Measurements from ENCODE around the gene CTDP1.

Gene CTDP1

DNA sequence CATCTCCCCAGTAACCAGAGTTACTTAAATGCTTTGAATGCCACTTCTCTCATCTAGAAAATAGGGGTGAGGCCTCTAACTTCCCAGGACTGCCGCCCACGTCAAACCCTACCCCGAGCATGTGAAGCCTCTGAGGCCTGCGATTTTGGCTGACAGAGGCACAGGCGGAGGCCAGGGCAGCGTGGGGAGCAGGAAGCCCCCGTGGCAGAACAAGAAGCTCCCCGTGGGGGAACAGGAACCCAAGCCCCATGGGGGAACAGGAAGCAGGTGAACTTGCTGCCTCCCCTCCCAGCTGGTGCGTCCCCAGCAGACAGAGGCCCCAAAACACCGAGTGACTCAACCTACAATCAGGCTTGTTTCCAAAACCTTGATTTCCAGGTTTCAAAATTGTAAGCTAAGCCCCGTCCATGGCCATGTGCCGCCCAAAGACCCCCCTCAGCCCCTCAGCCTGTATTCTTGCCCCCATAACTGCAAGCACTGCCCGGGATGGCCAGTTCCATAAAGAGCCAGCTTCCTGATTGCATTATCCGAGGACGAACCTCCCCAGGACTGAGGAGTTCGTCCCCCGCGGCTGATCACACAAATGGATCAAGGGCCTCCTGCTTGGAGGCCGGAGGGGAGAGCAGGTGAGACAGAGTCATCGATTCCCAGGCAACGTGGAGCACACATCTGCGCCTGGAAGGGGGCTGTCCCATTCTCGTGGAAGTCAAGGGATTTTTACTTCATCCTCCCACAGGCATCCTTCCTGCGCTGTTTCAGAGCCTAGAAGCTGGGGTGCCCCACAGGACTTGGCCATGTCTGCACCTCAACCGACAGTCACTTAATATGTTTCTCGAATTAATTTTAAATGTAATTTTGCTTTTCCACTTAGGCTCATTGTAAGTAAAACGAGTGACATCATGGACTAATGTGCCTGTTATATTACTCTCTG, 36.3 kb upstream of the CTDP1 start:
- no peak for DNase-seq (ENCODE audit: low read depth in 3 of 3)

DNA sequence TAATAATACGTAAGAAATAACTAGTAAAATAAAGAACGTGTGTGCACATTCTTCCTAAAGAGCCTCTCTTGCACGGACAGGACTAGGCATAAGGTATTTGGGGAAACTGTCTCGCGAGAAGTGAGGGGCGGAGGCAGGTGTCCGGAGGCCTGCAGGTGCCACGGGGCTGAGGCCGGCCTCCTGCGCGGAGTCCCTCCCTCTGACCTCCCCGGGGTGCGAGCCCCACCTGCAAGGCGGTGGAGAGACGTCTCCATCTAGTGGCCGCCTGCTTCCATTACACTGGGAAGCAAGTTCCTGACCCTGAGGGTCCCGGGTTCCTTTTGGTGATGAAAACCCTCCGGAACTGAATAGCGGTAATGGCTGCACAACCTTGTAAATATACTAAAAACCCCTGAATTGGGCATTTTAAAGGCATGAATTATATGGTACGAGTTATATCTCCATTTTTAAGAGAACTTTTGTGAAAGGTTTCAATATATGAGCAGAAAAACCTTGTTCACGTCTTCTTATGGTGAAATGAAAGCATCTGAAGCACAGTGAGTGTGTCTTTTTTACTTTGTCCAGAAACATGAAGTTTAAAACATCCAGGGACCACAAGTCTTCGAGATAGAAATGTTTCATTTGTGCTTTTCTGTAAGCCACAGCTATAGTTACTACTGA, 35.5 kb upstream of the CTDP1 start:
- peak; percentile 43 to 45 (median 43) for DNase-seq (ENCODE audit: low read depth in 3 of 3)

DNA sequence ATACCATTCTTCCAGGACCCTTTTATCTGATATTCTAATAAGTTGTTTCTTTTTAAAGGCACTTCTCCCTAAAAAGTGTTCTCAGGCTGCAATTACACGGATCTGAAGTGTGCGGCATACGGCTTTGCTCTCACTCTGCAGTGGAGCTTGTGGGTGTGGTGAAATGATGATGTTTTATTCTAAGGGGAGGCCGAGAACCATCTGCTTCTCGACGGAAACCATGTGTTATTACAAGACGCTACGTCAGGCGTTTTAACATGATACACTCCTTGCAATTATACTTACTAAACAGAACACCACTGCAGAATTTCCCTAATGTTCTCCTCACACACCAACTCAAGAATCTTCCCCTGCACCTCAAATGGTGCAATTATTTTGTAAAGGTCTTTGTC, 34.9 kb upstream of the CTDP1 start:
- DNase-seq (ENCODE audit: low read depth in 3 of 3) = no peak

DNA sequence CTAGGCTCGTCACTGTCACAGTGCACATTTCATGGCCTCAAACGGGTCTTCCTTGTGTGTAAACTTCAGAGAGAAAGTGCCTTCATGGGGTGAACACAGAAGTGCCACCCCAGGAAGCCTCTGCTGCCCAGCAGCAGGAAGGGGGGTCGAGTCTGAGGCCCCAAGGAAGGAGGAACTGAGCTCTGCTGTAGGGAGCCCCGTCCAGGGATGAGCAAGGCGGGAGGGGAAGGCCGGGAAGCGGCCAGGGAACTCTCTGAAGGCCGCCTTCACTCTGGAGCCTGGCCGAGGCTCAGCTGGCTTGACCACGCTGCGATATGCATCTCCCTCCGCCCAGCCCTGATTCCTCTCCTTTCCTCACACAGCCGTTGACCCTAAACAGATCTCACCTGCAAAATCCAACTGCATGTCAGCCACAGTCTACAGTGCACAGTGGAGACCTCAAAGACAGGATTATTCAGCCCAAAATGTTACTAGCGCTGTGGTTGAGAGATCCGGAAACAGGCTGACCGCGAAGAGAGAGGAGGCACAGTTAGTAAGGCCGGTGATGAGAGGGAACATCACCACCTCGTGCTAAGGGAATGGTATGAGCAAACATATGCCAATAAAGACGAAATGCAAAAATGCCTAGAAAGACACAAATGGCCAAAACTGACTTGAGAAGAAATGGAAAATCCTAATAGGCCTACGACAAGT, 34.2 kb upstream of the CTDP1 start:
- no peak for DNase-seq (ENCODE audit: low read depth in 3 of 3)

DNA sequence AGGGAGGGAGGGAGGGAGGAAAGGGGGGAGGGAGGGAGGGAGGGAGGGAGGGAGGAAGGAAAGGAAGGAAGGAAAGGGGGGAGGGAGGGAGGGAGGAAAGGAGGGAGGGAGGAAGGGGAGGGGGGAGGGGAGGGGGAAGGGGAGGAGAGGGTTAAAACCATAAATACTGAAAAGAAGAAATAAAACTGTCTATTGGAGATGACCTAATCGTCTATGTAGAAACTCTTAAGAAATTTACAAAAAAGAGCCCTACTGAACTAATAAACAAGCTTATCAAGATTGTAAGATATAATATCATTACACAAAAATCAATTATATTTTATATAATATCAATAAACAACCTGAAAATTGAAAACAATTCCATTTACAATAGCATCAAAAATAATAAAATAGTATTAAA, 32.3 kb upstream of the CTDP1 start:
- DNase-seq (ENCODE audit: low read depth in 3 of 3) = no peak

DNA sequence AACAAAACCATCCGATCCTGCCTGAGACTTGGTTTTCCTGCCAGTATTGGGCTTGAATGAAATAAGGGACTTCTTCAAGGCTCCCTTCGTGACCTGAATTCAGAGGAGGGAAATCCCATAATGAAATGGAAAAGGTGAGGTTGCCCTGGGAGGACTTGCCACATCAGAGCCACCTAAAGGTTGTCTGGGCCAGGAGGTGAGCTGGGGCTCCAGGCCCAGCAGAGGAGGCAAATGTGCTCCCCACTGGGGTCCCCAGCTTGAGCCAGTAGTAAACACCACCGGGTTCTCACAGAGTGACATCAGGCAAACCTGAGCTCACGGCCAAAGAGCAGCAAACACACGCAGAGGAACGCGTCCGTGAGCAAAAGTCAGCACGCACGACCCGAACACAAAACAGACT, 28.6 kb upstream of the CTDP1 start:
- no peak for DNase-seq (ENCODE audit: low read depth in 3 of 3)

DNA sequence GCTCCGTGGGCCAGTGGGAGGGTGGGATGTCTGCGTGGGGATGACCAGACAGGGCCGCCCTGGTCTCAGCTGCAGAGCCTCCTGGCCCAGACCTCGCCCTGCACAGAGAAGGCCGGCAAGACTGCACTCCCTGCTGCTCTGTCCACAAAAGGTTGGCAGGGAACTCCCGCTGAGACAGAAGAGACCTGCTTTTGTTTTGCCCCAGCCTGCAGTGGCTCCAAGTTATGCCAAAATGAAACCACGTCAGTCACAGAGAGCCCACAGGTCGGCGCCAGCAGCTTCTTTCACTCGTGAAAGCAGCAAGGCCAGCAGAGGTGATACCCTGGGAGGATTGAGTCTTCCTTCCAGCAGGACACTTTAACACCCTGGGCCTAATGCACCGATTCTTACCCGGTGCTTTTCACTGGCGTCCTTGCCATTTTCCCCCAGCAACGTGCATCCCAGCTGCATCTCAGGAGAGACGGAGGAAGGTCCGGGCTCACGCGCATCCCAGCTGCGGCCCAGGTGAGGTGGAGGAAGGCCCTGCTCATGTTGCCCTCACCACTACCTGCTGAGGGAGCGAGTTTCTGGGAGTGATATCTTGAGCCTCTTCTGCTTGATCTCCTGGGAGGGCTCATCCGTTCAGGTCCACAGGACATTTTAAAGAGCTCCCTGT, 22.1 kb upstream of the CTDP1 start:
- DNase-seq (ENCODE audit: low read depth in 3 of 3) = no peak

DNA sequence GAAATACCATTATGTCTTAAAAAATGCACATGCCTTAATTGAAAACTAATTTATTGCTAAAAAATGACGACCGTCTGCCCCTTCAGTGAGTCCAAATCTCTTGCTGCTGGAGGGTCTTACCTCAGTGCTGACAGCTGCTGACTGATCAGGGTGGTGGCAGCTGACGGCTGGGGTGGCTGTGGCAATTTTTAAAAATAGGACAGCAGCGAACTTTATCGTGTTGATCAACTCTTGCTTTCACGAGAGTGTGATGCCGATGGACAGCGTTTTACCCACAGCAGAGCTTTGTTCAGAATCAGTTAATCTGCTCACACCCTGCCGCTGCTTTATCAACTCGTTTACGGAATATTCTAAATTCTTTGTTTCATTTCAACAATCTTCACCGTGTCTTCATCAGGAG, 21.2 kb upstream of the CTDP1 start:
- DNase-seq (ENCODE audit: low read depth in 3 of 3) = no peak

DNA sequence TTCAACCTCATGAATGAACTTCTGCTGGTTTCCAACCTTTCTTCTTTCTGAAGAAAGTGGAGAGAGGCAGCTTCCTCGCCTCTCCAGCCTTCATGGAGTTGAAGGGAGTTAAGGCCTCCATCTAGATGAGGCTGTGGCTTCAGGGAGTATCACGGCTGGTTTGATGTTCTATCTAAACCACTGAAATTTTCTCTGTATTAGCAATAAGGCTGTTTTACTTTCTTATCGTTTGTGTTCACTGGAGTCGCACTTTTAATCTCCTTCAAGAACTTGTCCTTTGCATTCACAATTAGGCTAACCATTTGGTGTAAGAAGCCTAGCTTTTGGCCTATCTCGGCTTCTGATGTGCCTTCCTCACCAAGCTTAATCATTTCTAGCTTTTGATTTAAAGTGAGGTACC, 19.9 kb upstream of the CTDP1 start:
- no peak for DNase-seq (ENCODE audit: low read depth in 3 of 3)

DNA sequence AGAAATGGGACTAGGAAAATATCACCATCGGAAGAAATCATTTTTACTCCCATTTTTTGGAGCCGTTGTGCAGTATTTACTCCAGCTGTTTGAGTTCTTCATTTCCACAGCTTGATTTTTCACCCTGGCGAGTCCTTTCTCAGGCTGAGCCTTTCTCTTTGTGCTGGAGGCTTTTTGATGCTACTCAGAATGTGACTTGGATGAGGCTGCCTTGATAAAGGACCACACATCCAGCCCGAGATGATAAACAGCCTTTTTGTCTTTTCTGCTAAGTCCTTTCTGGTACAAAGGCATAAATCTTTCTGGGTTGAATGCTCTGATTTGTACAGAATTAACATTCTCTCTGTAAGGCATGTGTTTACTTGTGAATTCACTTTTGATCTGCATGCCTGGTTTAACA, 17.6 kb upstream of the CTDP1 start:
- DNase-seq (ENCODE audit: low read depth in 3 of 3) = no peak

DNA sequence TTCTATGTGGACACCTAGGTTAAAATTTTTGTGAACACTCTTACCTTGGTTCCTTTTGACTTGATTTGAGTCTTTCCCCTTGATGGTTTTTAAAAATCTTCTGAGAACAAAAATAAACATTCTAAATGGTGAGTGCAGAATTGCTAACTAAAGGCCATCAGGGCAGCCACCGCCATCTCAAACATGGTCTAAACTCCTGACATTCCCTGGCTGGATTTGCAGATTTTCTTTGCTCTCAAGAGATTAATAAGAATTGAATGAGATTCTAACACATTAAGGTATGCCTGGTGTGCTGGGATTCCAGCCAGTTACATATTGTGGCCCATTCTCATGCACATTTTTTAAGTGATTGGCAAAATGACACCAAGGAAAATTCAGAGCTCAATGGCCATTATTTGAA, 17.2 kb upstream of the CTDP1 start:
- no peak for DNase-seq (ENCODE audit: low read depth in 3 of 3)

DNA sequence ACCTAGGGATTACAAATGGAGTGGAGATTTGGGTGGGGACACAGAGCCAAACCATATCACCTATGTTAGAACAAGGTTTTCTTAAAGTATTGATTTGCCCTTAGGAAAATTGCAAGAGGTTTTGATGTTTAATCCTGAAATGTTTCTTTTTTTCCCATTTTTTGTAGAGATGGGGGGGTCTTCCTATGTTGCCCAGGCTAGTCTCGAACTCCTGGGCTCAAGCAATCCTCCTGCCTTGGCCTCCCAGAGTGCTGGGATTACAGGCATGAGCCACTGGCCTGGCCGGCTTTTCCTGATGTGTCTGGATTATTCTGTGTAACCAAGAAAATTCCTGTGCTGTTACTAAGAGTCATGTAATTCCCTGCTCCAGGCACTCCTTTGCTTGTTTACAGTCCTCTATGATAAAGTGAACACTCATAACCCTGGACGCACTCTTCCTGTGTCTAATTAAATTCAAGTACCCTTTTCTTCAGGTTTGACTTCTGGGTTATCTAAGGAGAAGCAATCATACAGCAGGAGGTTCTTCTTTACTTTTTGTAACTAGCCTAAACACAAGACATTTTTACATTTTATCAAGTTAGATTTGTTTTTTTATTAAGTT, 15.0 kb upstream of the CTDP1 start:
- no peak for DNase-seq (ENCODE audit: low read depth in 3 of 3)

DNA sequence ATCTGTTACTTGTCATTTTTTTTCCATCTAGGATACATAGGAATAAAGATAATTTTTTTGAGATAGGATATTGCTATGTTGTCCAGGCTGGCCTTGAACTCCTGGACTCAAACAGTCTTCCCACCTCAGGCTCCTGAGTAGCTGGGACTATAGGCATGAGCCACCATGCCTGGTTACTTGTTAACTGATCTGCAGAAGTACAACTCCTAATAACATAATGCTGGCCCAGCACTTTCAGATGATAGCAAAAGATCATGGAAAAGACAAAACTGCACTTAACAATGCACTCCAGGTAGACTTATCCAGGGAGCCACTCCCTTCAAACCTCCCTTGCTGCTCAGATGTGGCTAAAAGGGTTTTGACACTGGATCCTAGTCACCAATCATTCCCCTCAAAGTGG, 11.4 kb upstream of the CTDP1 start:
- DNase-seq (ENCODE audit: low read depth in 3 of 3) = no peak

DNA sequence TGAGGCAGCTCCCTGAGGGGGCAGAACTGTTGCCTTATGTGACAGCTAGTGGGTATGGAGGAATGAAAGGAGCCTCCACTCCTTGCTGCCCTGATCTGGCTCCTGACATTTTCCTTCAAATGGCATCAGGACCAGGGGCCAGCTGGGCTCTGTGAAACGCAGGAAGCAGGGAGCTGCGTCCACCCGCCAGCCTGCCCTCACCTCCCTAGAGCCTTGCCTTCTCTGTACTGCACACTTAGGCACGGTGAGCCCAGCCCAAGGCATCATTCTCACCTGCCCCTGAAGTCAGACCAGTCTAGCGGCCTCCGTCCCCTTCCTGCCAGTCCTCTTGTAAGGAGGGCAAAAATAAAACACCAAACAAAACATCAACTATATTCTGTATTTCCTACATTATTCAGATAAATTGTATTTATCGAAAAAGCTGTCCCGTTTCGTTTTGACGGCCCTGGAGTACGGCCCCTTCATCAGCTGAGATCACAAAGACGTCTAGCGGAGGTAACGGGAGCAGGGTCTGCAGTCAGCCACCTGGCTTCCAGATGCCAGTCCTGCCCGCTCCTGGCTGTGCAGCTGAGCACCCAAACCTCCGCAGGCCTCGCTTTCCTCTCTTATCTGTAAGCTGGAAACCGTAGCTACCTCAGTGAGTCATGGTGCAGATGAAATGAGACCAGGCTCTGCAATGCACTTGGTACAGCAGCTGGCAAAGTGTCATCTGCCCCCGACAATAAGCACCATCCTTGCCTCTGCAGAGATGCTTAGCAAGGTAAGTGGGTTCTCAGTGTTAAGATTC, 6.9 kb upstream of the CTDP1 start:
- DNase-seq (ENCODE audit: low read depth in 3 of 3) = no peak

DNA sequence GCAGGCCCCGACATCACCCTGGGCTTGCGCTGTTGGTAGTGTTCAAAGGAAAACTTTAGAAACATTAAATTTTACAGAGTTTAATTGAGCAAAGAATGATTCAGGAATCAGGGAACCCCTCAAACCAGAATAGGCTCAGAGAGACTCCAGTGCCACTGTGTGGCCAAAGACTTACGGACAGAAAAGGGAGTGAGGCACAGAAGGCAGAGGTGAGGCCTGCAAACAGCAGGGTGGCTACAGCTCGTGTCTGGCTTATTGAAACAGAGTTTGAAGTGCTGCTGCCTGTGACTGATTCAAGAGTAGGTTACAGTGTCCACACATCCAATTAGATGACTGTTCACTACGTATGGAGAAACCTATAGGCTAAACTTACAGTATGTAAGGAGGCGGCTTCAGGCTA, 2.4 kb upstream of the CTDP1 start:
- DNase-seq (ENCODE audit: low read depth in 3 of 3) = no peak

DNA sequence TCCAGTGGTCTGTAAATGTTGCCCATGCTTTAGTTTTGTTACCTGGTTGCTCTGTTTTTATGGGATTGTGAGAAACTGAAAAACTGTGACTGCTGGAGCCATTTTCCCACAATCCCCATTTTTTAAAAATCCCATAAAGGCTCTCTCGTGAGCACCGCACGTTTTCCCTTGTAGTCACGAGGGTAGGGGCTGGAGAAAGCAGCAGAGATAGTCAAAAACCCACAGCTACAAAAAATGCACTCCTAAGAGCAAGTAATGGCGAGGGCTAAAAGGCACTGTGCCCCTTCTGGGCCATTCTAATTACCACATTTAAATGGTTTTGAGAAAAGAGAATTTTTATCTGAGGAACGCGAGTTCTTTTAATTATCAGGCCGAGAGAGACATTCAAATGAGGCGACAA, 1.8 kb upstream of the CTDP1 start:
- DNase-seq (ENCODE audit: low read depth in 3 of 3) = no peak

DNA sequence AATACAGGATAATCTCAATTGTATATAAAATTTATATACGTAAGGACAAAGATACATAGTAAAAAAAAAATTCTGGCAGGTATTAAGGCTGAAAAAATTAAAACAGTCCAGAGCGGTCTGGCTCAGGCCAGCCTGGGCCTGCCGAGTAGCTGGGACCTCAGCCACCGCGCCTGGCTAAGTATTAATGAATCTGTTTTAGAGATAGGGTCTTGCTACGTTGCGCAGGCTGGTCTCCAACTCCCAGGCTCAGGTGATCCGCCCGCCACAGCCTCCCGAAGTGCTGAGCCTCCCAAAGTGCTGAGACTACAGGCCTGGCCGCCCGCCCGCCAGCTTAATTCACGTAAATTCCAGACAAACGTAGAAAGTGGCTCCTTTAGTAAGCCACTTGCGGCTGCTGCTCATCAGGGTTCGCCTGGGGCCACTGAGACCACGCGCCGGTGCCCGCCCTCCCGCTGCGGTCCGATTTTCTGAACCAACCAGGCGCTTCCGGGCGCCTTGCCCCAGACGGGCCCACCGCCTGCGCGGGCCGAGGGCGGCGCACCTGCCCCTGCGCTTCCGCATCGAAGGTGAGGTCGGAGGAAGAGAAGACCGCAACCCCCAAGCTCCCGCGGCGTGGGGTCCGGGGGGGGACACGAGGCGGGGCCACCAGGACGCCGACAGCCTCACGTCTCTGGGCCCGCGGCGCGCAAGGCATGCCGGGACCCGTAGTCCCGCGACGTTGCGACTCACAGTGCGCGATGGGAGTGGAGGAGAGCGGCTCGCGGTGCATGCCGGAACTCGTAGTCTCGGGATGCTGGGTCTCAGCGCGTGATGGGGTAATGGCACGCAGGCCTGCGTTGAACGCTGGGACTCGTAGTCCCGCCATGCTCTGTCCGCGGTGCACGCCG, 695 bp upstream of the CTDP1 start:
- DNase-seq (ENCODE audit: low read depth in 3 of 3) = peak; percentile 91 to 99 (median 96)

DNA sequence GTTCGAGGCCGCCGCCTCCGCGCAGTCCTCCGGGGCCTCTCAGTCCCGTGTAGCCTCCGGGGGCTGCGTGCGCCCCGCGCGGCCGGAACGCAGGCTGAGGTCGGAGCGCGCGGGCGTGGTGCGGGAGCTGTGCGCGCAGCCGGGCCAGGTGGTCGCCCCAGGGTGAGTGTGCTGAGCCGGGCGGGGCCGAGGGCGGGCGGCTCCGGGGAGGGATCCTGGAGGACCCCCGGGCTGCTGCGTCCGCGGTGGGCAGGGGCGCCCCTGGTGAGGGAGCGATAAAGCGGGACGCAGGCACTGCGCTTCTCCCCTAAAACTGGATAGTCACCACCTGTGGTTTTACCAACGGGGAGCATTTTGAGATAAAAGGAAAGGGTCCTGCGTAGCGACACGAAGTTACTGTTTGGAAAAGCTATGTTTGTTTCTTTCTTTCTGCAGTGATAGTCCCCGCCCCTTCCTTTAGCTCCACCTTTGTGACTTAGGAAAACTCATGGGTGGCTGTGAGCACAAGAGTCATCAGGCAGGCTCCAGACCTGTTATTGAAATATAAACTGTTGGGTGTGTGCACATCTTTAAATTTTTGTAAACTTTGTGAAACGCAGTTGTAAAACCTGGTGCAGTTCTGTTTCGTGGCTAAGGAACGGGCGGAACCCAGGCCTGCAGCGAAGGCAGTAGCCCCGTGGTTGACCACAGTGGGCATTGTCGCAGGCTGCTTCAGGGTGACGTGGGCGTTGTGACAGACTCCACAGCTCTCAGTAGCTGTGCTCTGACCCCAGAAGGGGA, 687 bp downstream of the CTDP1 start:
- DNase-seq (ENCODE audit: low read depth in 3 of 3) = peak in 1 of 3 experiments; percentile 18

DNA sequence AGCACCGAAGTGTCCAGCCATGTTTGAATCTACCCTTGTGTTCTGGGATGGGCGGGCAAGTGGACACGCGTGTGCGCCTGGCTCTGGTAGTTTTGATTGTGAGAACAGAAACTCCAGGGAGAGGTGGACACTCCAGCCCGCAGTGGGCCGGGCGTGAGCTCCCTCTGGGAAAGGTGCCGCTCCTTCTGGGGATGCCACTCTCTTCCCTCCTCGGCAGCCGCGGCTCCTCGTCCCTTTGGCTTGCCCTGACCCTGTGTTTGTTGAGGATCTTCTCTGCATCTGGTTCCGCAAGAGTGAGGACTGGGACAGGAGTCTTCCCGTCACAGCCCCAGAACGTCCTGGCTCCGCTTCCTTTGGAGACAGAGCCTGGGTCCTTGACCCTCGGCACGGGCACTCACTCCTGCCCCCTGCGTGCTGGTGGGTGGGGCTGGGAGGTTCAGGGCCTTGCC, 1.3 kb downstream of the CTDP1 start:
- DNase-seq (ENCODE audit: low read depth in 3 of 3) = no peak
